Astrocyte (in vitro differentiated cells and primary cell): ENCODE results near the gene GALNT8. TPM values are rescaled to one million over a fixed set of nuclear protein-coding genes. Genes with fewer than 3 reads are reported as not detected.

Experiments used
- DNase-seq: peaks from one replicate; pipeline ENCODE4 v3.0.0-alpha.2; 2010; ENCODE audit warnings: low read depth
- FAIRE-seq: peaks from 2 replicates; lab custom pipeline; 2011; peaks lifted over from hg19 to GRCh38; lab: Jason Lieb, UNC
- H2AFZ ChIP-seq: 2 replicates; pipeline ENCODE4 v1.6.0; 2012; ENCODE audit warnings: low read depth, low read length, inconsistent platforms
- H3K27ac ChIP-seq: 2 replicates; pipeline ENCODE4 v1.5.1; 2011; ENCODE audit warnings: low read depth, low read length, inconsistent platforms
- H3K27me3 ChIP-seq: 2 replicates; pipeline ENCODE4 v1.6.0; 2011; ENCODE audit warnings: low read length, inconsistent platforms; ENCODE audit not compliant: insufficient read depth
- H3K36me3 ChIP-seq: 2 replicates; pipeline ENCODE4 v1.5.1; 2011; ENCODE audit warnings: low read length, inconsistent platforms; ENCODE audit not compliant: insufficient read depth
- H3K4me1 ChIP-seq: 2 replicates; pipeline ENCODE4 v1.5.1; 2011; ENCODE audit warnings: low read length, inconsistent platforms; ENCODE audit not compliant: insufficient read depth
- H3K4me2 ChIP-seq: 2 replicates; pipeline ENCODE4 v1.6.0; 2012; ENCODE audit warnings: low read length, inconsistent platforms
- H3K4me3 ChIP-seq: 2 replicates; pipeline ENCODE4 v1.5.1; 2011; ENCODE audit warnings: low read depth, mild to moderate bottlenecking, low read length, inconsistent platforms; ENCODE audit not compliant: insufficient read depth
- H3K79me2 ChIP-seq: 2 replicates; pipeline ENCODE4 v1.6.0; 2012; ENCODE audit warnings: mild to moderate bottlenecking, low read length, inconsistent platforms; ENCODE audit not compliant: insufficient read depth
- H3K9ac ChIP-seq: 2 replicates; pipeline ENCODE4 v1.6.0; 2012; ENCODE audit warnings: mild to moderate bottlenecking, low read length, inconsistent platforms
- H3K9me3 ChIP-seq: 2 replicates; pipeline ENCODE4 v1.5.1; 2012; ENCODE audit warnings: low read depth, mild to moderate bottlenecking, low read length, inconsistent platforms; ENCODE audit not compliant: insufficient read depth
- H4K20me1 ChIP-seq: 2 replicates; pipeline ENCODE4 v1.6.0; 2012; ENCODE audit warnings: low read length, inconsistent platforms; ENCODE audit not compliant: insufficient read depth
- H3K27ac Mint-ChIP-seq: one replicate; pipeline ENCODE4 v1.8.0; 2021; ENCODE audit warnings: mild to moderate bottlenecking, mixed read lengths; ENCODE audit not compliant: unreplicated experiment
- H3K27me3 Mint-ChIP-seq: one replicate; pipeline ENCODE4 v1.8.0; 2021; ENCODE audit warnings: low read depth, mixed read lengths; ENCODE audit not compliant: unreplicated experiment
- H3K36me3 Mint-ChIP-seq: one replicate; pipeline ENCODE4 v1.8.0; 2021; ENCODE audit warnings: low read depth, mixed read lengths; ENCODE audit not compliant: unreplicated experiment
- H3K4me1 Mint-ChIP-seq: one replicate; pipeline ENCODE4 v1.8.0; 2021; ENCODE audit warnings: low read depth, mixed read lengths; ENCODE audit not compliant: unreplicated experiment
- H3K4me3 Mint-ChIP-seq: one replicate; pipeline ENCODE4 v1.8.0; 2021; ENCODE audit warnings: mild to moderate bottlenecking, moderate library complexity, mixed read lengths; ENCODE audit not compliant: unreplicated experiment
- H3K9me3 Mint-ChIP-seq: one replicate; pipeline ENCODE4 v1.8.0; 2021; ENCODE audit warnings: mild to moderate bottlenecking, mixed read lengths; ENCODE audit not compliant: unreplicated experiment
- CTCF ChIP-seq: IDR thresholded peaks from 2 replicates; pipeline ENCODE4 v1.5.1; 2011; ENCODE audit warnings: low read depth, mild to moderate bottlenecking, inconsistent platforms, low read length, moderate library complexity; ENCODE audit not compliant: insufficient read depth
- EZH2 ChIP-seq: IDR thresholded peaks from 2 replicates; pipeline ENCODE4 v1.6.1; 2012; ENCODE audit warnings: mild to moderate bottlenecking, low read length, inconsistent platforms; ENCODE audit not compliant: insufficient read depth
- total RNA-seq: library from RNA; stranded (reverse); gene quantifications from 2 replicates; pipeline ENCODE4 v1.2.1, GENCODE V29; 2021

The GALNT8 gene
- total RNA-seq, 1 donor from 2014 or later = 6.4 TPM

- Mint-ChIP-seq H3K27ac (no peak overlapping the region), H3K4me1 (no peaks in the 10 kb centered on the region), H3K27me3 (peaks cover 30% of the 10 kb centered on the region), H3K9me3 (peaks cover 5% of the 10 kb centered on the region), H3K4me3 (no peak overlapping the region), H3K36me3 (no peaks in the 10 kb centered on the region)
- DNase-seq (no peak), FAIRE-seq (no peak)
- Histone ChIP-seq H3K27ac (no peak overlapping the region), H3K4me2 (no peak overlapping the region), H3K36me3 (no peaks in the 10 kb centered on the region), H3K79me2 (no peaks in the 10 kb centered on the region), H3K27me3 (peaks cover 3% of the 10 kb centered on the region), H4K20me1 (no peaks in the 10 kb centered on the region), H2AFZ (no peak overlapping the region), H3K9me3 (no peaks in the 10 kb centered on the region), H3K9ac (no peak overlapping the region), H3K4me3 (no peak overlapping the region), H3K4me1 (no peaks in the 10 kb centered on the region)
- TF ChIP-seq CTCF (no peak), EZH2 (no peak)
Observed at GRCh38 chr12:4723226-4723625, 3.0 kb downstream of the GALNT8 start.

GRCh38 chr12:4725057-4725456 is 4.9 kb downstream of the GALNT8 start:
- H2AFZ ChIP-seq = no peak overlapping the region
- no peak overlapping the region for H3K4me3 ChIP-seq
- Mint-ChIP-seq H3K9me3 (peaks cover 2% of the 10 kb centered on the region), H3K36me3 (no peaks in the 10 kb centered on the region), H3K4me1 (no peaks in the 10 kb centered on the region), H3K4me3 (no peak overlapping the region), H3K27ac (no peak overlapping the region), H3K27me3 (peaks cover 19% of the 10 kb centered on the region)
- H3K79me2 ChIP-seq = no peaks in the 10 kb centered on the region
- no peak for TF ChIP-seq EZH2
- no peak for TF ChIP-seq CTCF
- no peak overlapping the region for H3K4me2 ChIP-seq
- H3K27me3 ChIP-seq = peaks cover 3% of the 10 kb centered on the region
- H3K36me3 ChIP-seq = no peaks in the 10 kb centered on the region
- no peaks in the 10 kb centered on the region for H4K20me1 ChIP-seq
- FAIRE-seq (no peak), DNase-seq (no peak)
- H3K27ac ChIP-seq = no peak overlapping the region
- no peak overlapping the region for H3K9ac ChIP-seq
- H3K4me1 ChIP-seq = no peaks in the 10 kb centered on the region
- no peaks in the 10 kb centered on the region for H3K9me3 ChIP-seq

- no peaks in the 10 kb centered on the region for H3K9me3 Mint-ChIP-seq
- FAIRE-seq (no peak), DNase-seq (no peak)
- no peaks in the 10 kb centered on the region for H4K20me1 ChIP-seq
- H3K4me2 ChIP-seq = no peak overlapping the region
- H3K4me3 ChIP-seq = no peak overlapping the region
- H3K9me3 ChIP-seq = no peaks in the 10 kb centered on the region
- H2AFZ ChIP-seq = no peak overlapping the region
- no peaks in the 10 kb centered on the region for H3K27me3 Mint-ChIP-seq
- peaks cover 6% of the 10 kb centered on the region for H3K4me1 Mint-ChIP-seq
- no peak overlapping the region for H3K27ac Mint-ChIP-seq
- no peaks in the 10 kb centered on the region for H3K4me1 ChIP-seq
- H3K36me3 Mint-ChIP-seq = no peaks in the 10 kb centered on the region
- H3K36me3 ChIP-seq = no peaks in the 10 kb centered on the region
- H3K79me2 ChIP-seq = no peaks in the 10 kb centered on the region
- no peak for TF ChIP-seq EZH2
- no peak for TF ChIP-seq CTCF
- H3K27ac ChIP-seq = no peak overlapping the region
- no peak overlapping the region for H3K4me3 Mint-ChIP-seq
- no peaks in the 10 kb centered on the region for H3K27me3 ChIP-seq
- H3K9ac ChIP-seq = no peak overlapping the region
Observed at GRCh38 chr12:4734625-4735340, 14.6 kb downstream of the GALNT8 start.
